ENCODE measurements around the gene CLDN10. TPM values are rescaled to one million over a fixed set of nuclear protein-coding genes. Genes with fewer than 3 reads are reported as not detected.

The CLDN10 gene, protein sequence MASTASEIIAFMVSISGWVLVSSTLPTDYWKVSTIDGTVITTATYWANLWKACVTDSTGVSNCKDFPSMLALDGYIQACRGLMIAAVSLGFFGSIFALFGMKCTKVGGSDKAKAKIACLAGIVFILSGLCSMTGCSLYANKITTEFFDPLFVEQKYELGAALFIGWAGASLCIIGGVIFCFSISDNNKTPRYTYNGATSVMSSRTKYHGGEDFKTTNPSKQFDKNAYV
- not detected in 2 replicates for total RNA-seq

DNA sequence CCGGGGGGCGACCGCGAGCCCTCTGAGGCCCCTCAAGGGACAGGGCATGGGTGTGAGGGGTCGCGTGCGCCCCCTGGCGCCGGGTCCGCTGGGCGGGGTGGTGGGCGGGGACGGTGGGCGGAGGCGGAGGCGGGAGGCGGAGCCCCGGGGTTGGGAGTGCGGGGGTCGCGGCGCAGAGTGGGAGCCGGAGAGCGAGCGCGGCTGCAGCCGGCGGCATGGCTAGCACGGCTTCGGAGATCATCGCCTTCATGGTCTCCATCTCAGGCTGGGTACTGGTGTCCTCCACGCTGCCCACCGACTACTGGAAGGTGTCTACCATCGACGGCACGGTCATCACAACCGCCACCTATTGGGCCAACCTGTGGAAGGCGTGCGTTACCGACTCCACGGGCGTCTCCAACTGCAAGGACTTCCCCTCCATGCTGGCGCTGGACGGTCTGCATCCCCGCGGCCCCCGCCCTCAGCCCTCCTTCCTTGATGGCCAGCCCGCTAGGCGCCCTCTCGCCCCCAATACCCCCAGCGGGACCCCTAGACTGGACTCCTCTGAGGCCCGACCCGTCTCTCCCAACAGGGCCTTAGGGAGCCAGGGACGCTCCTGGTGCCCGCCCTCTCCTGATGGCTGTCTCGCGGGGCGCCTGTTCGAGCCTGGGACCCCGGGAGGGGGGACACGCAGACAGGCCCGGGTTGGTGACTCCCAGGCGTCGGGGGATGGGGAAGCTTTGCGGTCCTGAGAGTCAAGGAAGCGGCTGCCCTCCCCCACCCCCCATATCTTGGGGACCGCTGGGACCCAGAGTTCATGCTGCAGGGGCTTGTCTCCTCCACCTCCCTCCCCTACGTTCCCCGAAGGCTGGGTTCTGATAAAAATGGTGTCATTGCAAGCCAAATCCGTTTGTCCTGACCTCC lies at the start of gene CLDN10:
Gene CLDN10, plus strand, starts transcription at position 182 of the 903 bp plus-strand sequence. Its CDS starts 34 bp downstream, at position 216.

Other genes with a start within 250 kb of the CLDN10 start
- gene DZIP1, start 92.0 kb downstream of the CLDN10 start, total RNA-seq, result 23.4 and 24.4 TPM in 2 replicates
- 12.9 and 14.6 TPM in 2 replicates for gene DNAJC3, start 124.4 kb downstream of the CLDN10 start, total RNA-seq